Measurements from ENCODE around the gene ERAL1.
"Not testable (repeated sequence)": the region's sequence is repeated elsewhere in the genome, so short reads cannot be mapped to it uniquely, and the experiment has no call there.

Gene ERAL1

GRCh38 chr17:28853295-28853694, 1.5 kb upstream of the ERAL1 start:
- DNase-seq (ENCODE audit: low read depth), result no peak

GRCh38 chr17:28855336-28855679, 492 bp downstream of the ERAL1 start:
- no peak for DNase-seq (ENCODE audit: low read depth)

GRCh38 chr17:28856028-28856574, 1.3 kb downstream of the ERAL1 start:
- DNase-seq (ENCODE audit: low read depth), result no peak

DNA sequence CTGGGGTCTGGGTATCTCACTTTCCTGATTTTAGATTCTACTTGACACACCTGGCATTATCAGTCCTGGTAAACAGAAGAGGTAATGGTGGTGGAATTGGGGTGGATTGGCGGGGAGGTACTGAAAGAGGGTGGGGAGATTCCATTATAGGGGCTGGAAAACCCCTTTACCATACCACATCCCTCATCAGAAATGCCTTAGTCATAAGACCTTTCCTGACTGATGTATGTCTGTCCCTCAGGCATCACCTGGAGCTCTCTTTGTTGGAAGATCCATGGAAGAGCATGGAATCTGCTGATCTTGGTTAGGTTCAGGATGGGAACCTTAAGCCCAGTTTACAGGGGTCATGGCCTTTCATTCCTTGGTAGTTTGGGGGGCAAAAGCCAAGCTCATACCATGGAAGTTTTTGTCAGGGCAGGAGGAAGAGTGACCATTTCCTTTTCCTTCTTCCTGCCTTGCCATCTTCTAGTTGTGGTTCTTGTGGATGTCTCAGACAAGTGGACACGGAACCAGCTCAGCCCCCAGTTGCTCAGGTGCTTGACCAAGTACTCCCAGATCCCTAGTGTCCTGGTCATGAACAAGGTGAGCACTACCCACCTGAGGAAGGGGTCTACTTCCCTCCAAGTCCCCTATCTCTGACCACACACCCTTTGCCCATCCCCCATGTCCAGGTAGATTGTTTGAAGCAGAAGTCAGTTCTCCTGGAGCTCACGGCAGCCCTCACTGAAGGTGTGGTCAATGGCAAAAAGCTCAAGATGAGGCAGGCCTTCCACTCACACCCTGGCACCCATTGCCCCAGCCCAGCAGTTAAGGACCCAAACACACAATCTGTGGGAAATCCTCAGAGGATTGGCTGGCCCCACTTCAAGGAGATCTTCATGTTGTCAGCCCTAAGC, 3.3 kb downstream of the ERAL1 start:
- DNase-seq (ENCODE audit: low read depth), result no peak

DNA sequence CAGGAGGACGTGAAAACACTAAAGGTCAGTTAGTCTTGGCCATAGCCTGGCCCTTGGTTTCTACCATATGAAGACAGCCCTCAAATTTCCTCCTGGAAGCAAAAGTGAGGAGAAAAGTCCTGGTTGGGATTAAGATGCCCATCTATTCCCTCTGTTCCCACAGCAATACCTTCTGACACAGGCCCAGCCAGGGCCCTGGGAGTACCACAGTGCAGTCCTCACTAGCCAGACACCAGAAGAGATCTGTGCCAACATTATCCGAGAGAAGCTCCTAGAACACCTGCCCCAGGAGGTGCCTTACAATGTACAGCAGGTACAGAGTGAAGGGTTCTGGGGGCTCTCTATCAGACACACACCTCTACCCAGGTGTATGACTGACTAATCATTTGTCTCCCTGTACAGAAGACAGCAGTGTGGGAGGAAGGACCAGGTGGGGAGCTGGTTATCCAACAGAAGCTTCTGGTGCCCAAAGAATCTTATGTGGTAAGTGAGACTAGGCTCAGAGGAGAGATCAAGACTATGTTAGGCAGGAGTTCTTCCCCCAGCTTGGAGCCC, 4.1 kb downstream of the ERAL1 start:
- DNase-seq (ENCODE audit: low read depth), result no peak

GRCh38 chr17:28860363-28860808, 5.6 kb downstream of the ERAL1 start:
- no peak for DNase-seq (ENCODE audit: low read depth)

GRCh38 chr17:28861393-28862203, 6.8 kb downstream of the ERAL1 start:
- no peak for DNase-seq (ENCODE audit: low read depth)

GRCh38 chr17:28862561-28862960, 7.7 kb downstream of the ERAL1 start:
- DNase-seq (ENCODE audit: low read depth), result no peak

DNA sequence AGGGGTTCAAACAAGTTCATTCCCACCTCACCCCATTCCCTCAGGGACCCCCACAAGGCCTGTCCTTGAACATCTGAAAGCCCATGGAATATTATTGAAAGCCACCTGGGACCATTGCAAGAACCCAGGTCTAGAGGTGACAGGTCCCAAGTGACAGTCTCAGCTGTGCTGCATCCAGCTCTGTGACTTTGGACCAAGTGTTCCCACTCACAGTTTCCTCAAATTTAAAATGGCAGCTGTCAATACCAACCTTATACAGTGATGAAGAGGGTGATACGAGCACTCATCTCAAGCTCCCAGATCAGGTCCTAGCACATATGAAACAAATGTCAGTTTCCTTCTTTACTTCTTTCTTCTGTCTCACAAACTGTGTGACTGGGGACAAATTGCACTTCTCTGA, 9.1 kb downstream of the ERAL1 start:
- DNase-seq (ENCODE audit: low read depth), result no peak

GRCh38 chr17:28864991-28865849, 10.4 kb downstream of the ERAL1 start:
- DNase-seq (ENCODE audit: low read depth), result no peak

- DNase-seq (ENCODE audit: low read depth), result no peak
Observed at GRCh38 chr17:28865946-28866752, 11.3 kb downstream of the ERAL1 start.

DNA sequence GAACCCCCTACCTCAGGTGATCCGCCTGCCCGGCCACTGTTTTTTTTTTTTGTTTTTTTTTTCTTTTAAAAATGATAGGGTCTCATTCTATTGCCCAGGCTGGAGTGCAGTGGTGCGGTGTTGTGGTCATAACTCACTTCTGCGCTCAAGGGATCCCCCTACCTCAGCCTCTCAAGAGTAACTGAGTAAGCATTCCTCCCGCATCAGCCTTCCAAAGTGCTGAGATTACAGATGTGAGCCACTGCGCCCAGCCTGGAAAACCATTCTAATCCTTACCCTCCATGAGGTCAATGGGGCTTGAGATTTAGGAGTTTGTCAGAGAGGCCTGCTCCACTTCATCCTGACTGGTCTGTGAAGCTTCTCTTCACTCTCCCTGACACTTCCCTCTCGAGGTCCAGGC, 12.5 kb downstream of the ERAL1 start:
- DNase-seq (ENCODE audit: low read depth), result no peak

- peak; percentile 17 for DNase-seq (ENCODE audit: low read depth)
Observed at GRCh38 chr17:28871056-28871579, 16.3 kb downstream of the ERAL1 start.

DNA sequence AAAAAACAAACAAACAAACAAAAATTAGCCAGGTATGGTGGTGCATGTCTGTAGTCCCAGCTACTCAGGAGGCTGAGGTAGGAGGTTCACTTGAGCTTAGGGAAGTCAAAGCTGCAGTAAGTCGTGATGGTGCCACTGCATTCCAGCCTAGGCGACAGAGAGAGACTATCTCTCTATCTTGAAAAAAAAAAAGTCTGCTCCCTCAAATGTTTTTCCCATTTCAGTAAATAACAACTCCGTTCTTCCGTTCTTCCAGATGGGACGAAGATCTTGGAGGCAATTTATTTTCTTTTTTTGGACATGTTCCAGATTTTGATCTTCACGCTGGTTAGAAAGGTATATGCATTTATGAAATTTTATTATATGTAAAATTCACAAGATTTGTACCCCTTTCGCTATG, 19.0 kb downstream of the ERAL1 start:
- DNase-seq (ENCODE audit: low read depth), result no peak

DNA sequence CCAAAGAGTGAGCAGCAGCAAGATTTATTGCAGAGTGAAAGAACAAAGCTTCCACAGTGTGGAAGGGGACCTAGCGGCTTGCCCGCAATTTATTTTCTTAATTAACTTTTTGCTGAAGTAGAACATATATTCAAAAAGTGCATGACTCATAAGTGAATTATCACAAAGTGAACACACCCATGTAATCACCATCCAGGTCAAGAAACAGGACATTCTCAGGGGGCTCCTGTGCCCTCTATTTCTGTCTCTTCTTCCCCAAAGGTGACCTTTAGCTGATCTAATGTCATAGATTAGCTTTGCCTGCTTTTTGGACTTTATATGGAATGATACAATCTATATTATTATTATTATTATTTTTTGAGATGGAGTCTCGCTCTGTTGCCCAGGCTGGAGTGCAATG, 19.9 kb downstream of the ERAL1 start:
- no peak for DNase-seq (ENCODE audit: low read depth)

DNA sequence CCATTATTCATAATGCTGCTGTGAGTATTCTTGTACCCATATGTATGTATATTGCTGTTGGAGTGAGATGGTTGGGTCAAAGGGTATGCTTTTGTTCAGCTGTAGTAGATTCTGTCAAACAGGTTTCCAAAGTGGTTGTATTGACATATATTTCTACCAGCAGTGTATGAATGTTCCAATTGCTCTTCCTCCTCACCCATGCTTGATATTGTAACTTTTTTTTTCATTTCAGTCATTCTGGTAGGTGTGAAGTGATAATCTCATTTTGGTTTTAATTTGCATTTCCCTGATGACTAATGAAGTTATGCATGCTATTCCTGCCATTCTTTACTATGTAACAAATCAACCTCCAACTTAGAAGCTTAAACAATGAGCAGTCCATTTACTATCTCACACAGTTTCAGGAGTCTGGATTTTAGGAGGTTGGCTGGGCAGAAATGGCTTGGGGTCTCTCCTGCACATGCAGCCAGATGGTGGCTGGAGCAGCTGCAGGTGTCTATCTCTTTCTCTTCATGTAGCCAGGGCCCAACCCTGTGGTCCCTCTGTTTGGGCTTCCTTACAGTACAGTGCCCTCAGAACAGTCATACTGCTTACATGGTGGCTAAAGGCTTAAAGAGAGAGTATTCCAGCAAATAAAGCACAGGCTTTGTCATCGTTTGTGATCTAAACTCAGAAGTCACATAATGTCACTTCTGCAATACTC, 21.2 kb downstream of the ERAL1 start:
- DNase-seq (ENCODE audit: low read depth), result no peak

- not testable (repeated sequence) for DNase-seq (ENCODE audit: low read depth)
Observed at GRCh38 chr17:28877150-28877711, 22.4 kb downstream of the ERAL1 start.

- DNase-seq (ENCODE audit: low read depth), result no peak
Observed at GRCh38 chr17:28878158-28878910, 23.5 kb downstream of the ERAL1 start.

DNA sequence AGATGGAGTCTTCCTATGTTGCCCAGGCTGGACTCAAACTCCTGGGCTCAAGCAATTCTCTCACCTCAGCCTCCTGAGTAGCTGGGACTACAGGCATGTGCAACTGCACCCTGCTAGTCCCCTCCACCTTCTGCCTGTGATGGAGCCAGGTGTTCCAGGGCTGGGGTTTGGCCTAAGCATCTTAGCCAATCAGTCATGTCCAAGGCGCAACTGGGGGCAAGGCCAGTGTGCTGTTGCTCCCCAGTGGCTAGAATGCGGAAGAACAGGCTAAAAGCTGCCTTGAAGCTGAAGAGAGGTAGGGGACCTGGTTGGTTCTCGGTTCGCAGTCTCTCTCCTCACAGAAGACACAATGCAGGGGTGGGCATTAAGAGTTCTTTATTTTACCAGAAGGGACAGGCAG, 24.2 kb downstream of the ERAL1 start:
- no peak for DNase-seq (ENCODE audit: low read depth)
